Measurements from ENCODE around the gene ADAMTS1. TPM values are rescaled to one million over a fixed set of nuclear protein-coding genes. Genes with fewer than 3 reads are reported as not detected.

Gene ADAMTS1
- total RNA-seq, 1 donor from 2014 or later = 6.7 TPM

GRCh38 chr21:26845759-26846035 is 488 bp upstream of the ADAMTS1 start:
- H3F3A ChIP-seq (ENCODE audit: low read depth) = peaks cover 34% of the 10 kb centered on the region
- peak overlapping the region; percentile 97 for H3K4me3 Mint-ChIP-seq
- H3K9ac ChIP-seq = no peak overlapping the region
- H3K36me3 ChIP-seq = peaks cover 6% of the 10 kb centered on the region
- H3K36me3 Mint-ChIP-seq = peaks cover 13% of the 10 kb centered on the region
- H3K27me3 Mint-ChIP-seq (ENCODE audit: insufficient read depth, low read depth) = peaks cover 13% of the 10 kb centered on the region
- peak overlapping the region; percentile 95 for H3K4me2 ChIP-seq
- H3K9me3 Mint-ChIP-seq = no peaks in the 10 kb centered on the region
- H3K27me3 ChIP-seq = peaks cover 26% of the 10 kb centered on the region
- H3K27ac Mint-ChIP-seq = peak overlapping the region; percentile 90
- peaks cover 7% of the 10 kb centered on the region for H3K79me2 ChIP-seq (ENCODE audit: low read depth)
- H3K27ac ChIP-seq = peak overlapping the region; percentile 57
- H3K4me3 ChIP-seq = peak overlapping the region; percentile 72
- H2AFZ ChIP-seq (replicated peaks) = peak overlapping the region; percentile 93
- no peaks in the 10 kb centered on the region for H4K20me1 ChIP-seq (ENCODE audit: low read depth)
- H3K9me3 ChIP-seq (ENCODE audit: low read depth) = no peaks in the 10 kb centered on the region
- DNase-seq (ENCODE audit: low spot score) = no peak
- TF ChIP-seq EZH2 (IDR thresholded peaks at IDR 0.05) = no peak
- no peak for TF ChIP-seq EZH2phosphoT487 (IDR thresholded peaks at IDR 0.05)
- H3K4me1 Mint-ChIP-seq = peaks cover 20% of the 10 kb centered on the region
- H3K4me1 ChIP-seq = peaks cover 10% of the 10 kb centered on the region

- no peak overlapping the region for H3K27ac Mint-ChIP-seq
- peak overlapping the region; percentile 72 for H3K4me3 ChIP-seq
- H3K4me3 Mint-ChIP-seq = peak overlapping the region; percentile 97
- peak overlapping the region; percentile 4 for H3K9ac ChIP-seq
- peaks cover 24% of the 10 kb centered on the region for H3K36me3 Mint-ChIP-seq
- H3K27ac ChIP-seq = no peak overlapping the region
- no peaks in the 10 kb centered on the region for H3K9me3 Mint-ChIP-seq
- H3K79me2 ChIP-seq (ENCODE audit: low read depth) = peaks cover 7% of the 10 kb centered on the region
- no peak for TF ChIP-seq CTCF (IDR thresholded peaks at IDR 0.05)
- H3F3A ChIP-seq (ENCODE audit: low read depth) = peaks cover 34% of the 10 kb centered on the region
- peaks cover 13% of the 10 kb centered on the region for H3K27me3 Mint-ChIP-seq (ENCODE audit: insufficient read depth, low read depth)
- no peaks in the 10 kb centered on the region for H3K9me3 ChIP-seq (ENCODE audit: low read depth)
- H3K4me1 ChIP-seq = peaks cover 10% of the 10 kb centered on the region
- no peaks in the 10 kb centered on the region for H4K20me1 ChIP-seq (ENCODE audit: low read depth)
- H3K36me3 ChIP-seq = peaks cover 6% of the 10 kb centered on the region
- peak overlapping the region; percentile 95 for H3K4me2 ChIP-seq
- H2AFZ ChIP-seq (replicated peaks) = peak overlapping the region; percentile 65
- DNase-seq (ENCODE audit: low spot score) = peak; percentile 74
- H3K27me3 ChIP-seq = peaks cover 26% of the 10 kb centered on the region
- H3K4me1 Mint-ChIP-seq = peaks cover 18% of the 10 kb centered on the region
Measured at GRCh38 chr21:26844258-26845065, 747 bp downstream of the ADAMTS1 start.

GRCh38 chr21:26843933-26844257 is 1.3 kb downstream of the ADAMTS1 start:
- TF ChIP-seq EZH2 (IDR thresholded peaks at IDR 0.05) (no peak), EZH2phosphoT487 (IDR thresholded peaks at IDR 0.05) (no peak), CTCF (IDR thresholded peaks at IDR 0.05) (no peak)

More at GRCh38 chr21:26843933-26844257, 1.3 kb downstream of the ADAMTS1 start:
- Mint-ChIP-seq H3K36me3 (peaks cover 27% of the 10 kb centered on the region), H3K4me3 (peak overlapping the region; percentile 97), H3K27ac (peak overlapping the region; percentile 87), H3K4me1 (peaks cover 18% of the 10 kb centered on the region), H3K27me3 (ENCODE audit: insufficient read depth, low read depth) (peaks cover 13% of the 10 kb centered on the region), H3K9me3 (no peaks in the 10 kb centered on the region)
- Histone ChIP-seq H3K9me3 (ENCODE audit: low read depth) (no peaks in the 10 kb centered on the region), H3F3A (ENCODE audit: low read depth) (peaks cover 34% of the 10 kb centered on the region), H3K27ac (no peak overlapping the region), H3K4me2 (peak overlapping the region; percentile 95), H3K36me3 (peaks cover 6% of the 10 kb centered on the region), H4K20me1 (ENCODE audit: low read depth) (no peaks in the 10 kb centered on the region), H3K9ac (no peak overlapping the region), H2AFZ (replicated peaks) (peak overlapping the region; percentile 65), H3K4me3 (peak overlapping the region; percentile 72), H3K27me3 (peaks cover 26% of the 10 kb centered on the region), H3K4me1 (peaks cover 10% of the 10 kb centered on the region), H3K79me2 (ENCODE audit: low read depth) (peaks cover 7% of the 10 kb centered on the region)
- peak; percentile 42 for DNase-seq (ENCODE audit: low spot score)

All from neural progenitor cell (in vitro differentiated cells).